H1 (cell line): Measurements from ENCODE around the gene CCDC120. TPM values are rescaled to one million over a fixed set of nuclear protein-coding genes. Genes with fewer than 3 reads are reported as not detected.

Experiments used
- CTCF ChIA-PET: fragments of 300-600 bp; sonication (Branson Sonifier 250); formaldehyde crosslinking; loops from one replicate; lab custom pipeline; 2021; ENCODE audit not compliant: partially characterized antibody; lab: Charles Lee
- POLR2A ChIA-PET: fragments of 300-600 bp; sonication (Branson Sonifier 250); formaldehyde crosslinking; loops from one replicate; lab custom pipeline; 2021; ENCODE audit warnings: inconsistent platforms; ENCODE audit not compliant: partially characterized antibody; lab: Charles Lee
- DNase-seq, 2 experiments: peaks; one replicate each; pipeline versions ENCODE4 v3.0.0 to v3.0.0-alpha.2; 2010 to 2022; ENCODE audit warnings: low spot score in 2 of 2, low read depth in 1 of 2, mixed read lengths in 1 of 2
- FAIRE-seq: peaks from 2 replicates; lab custom pipeline; 2011; peaks lifted over from hg19 to GRCh38; lab: Jason Lieb, UNC
- H2AFZ ChIP-seq: 2 replicates; pipeline ENCODE4 v1.8.1; 2012; ENCODE audit warnings: low read length, inconsistent platforms
- H2AK5ac ChIP-seq: 2 replicates; pipeline ENCODE4 v1.6.1; 2013; ENCODE audit warnings: low read depth, low read length
- H2BK120ac ChIP-seq: replicated peaks from 2 replicates; pipeline ENCODE3; 2013; ENCODE audit warnings: low read depth, low read length, inconsistent platforms
- H2BK12ac ChIP-seq: 2 replicates; pipeline ENCODE4 v1.6.1; 2013; ENCODE audit warnings: low read depth, low read length
- H2BK15ac ChIP-seq: 2 replicates; pipeline ENCODE4 v1.6.1; 2013; ENCODE audit warnings: low read length
- H2BK20ac ChIP-seq: 2 replicates; pipeline ENCODE4 v1.6.1; 2013; ENCODE audit warnings: low read length
- H2BK5ac ChIP-seq: 2 replicates; pipeline ENCODE4 v1.6.1; 2013; ENCODE audit warnings: low read depth, low read length
- H3K14ac ChIP-seq: 2 replicates; pipeline ENCODE4 v1.6.1; 2013; ENCODE audit warnings: inconsistent platforms; ENCODE audit not compliant: insufficient read length
- H3K18ac ChIP-seq: 2 replicates; pipeline ENCODE4 v1.6.1; 2013; ENCODE audit warnings: low read length; ENCODE audit errors: extremely low read depth
- H3K23ac ChIP-seq: 2 replicates; pipeline ENCODE4 v1.6.1; 2013; ENCODE audit warnings: inconsistent platforms; ENCODE audit not compliant: insufficient read length
- H3K23me2 ChIP-seq: 2 replicates; pipeline ENCODE4 v1.6.1; 2013; ENCODE audit warnings: low read depth, low read length
- H3K27ac ChIP-seq: 2 replicates; pipeline ENCODE4 v1.6.1; 2011; ENCODE audit warnings: low read depth, low read length, inconsistent platforms
- H3K27me3 ChIP-seq, 4 experiments: replicated peaks in 1 of 4; 1 replicate in 1 of 4; 2 replicates in 3 of 4; pipeline versions ENCODE4 v1.6.1 to v1.8.1; 2011 to 2013; ENCODE audit warnings: low read length in 3 of 4, mild to moderate bottlenecking in 3 of 4, inconsistent platforms in 2 of 4, mixed read lengths in 2 of 4, moderate library complexity in 1 of 4; ENCODE audit not compliant: control insufficient read depth in 3 of 4, insufficient read depth in 3 of 4; ENCODE audit errors: extremely low read depth in 1 of 4
- H3K36me3 ChIP-seq, 4 experiments: 2 replicates each; pipeline versions ENCODE4 v1.6.1 to v1.8.1; 2011 to 2013; ENCODE audit warnings: mild to moderate bottlenecking in 4 of 4, low read length in 3 of 4, moderate library complexity in 2 of 4, control low read depth in 1 of 4, inconsistent platforms in 1 of 4; ENCODE audit not compliant: insufficient read depth in 4 of 4, control insufficient read depth in 2 of 4
- H3K4ac ChIP-seq: replicated peaks from 2 replicates; pipeline ENCODE3; 2013; ENCODE audit warnings: low read length, low read depth, mixed read lengths, inconsistent platforms; ENCODE audit not compliant: insufficient read length
- H3K4me1 ChIP-seq, 4 experiments: replicated peaks in 1 of 4; 1 replicate in 1 of 4; 2 replicates in 3 of 4; pipeline versions ENCODE4 v1.6.1 to v1.8.1; 2011 to 2013; ENCODE audit warnings: low read length in 3 of 4, inconsistent platforms in 2 of 4, mixed read lengths in 1 of 4; ENCODE audit not compliant: insufficient read depth in 4 of 4, control insufficient read depth in 3 of 4
- H3K4me2 ChIP-seq, 2 experiments: 2 replicates each; pipeline versions ENCODE4 v1.6.1 to v1.8.1; 2011 to 2013; ENCODE audit warnings: low read depth in 2 of 2, low read length in 2 of 2, control low read depth in 1 of 2, inconsistent platforms in 1 of 2, mild to moderate bottlenecking in 1 of 2; ENCODE audit not compliant: insufficient read depth in 1 of 2
- H3K4me3 ChIP-seq, 4 experiments: fragments of 200-600, 300-600 bp in 1 of 4; sonication (generic), shearing (Covaris generic), sonication (Bioruptor Twin) in 1 of 4; 2 replicates each; pipeline versions ENCODE4 v1.5.1 to v1.8.1; 2011 to 2016; ENCODE audit warnings: low read length in 4 of 4, low read depth in 3 of 4, control low read depth in 2 of 4, inconsistent platforms in 2 of 4, mild to moderate bottlenecking in 2 of 4, mixed read lengths in 1 of 4, moderate library complexity in 1 of 4; ENCODE audit not compliant: insufficient read depth in 2 of 4; ENCODE audit errors: extremely low read depth in 1 of 4
- H3K56ac ChIP-seq: replicated peaks from 2 replicates; pipeline ENCODE3; 2013; ENCODE audit warnings: low read depth, mild to moderate bottlenecking, mixed read lengths, low read length, inconsistent platforms; ENCODE audit not compliant: insufficient read length
- H3K79me1 ChIP-seq: 2 replicates; pipeline ENCODE4 v1.6.1; 2013; ENCODE audit warnings: low read depth, low read length, control low read depth
- H3K79me2 ChIP-seq, 2 experiments: 2 replicates each; pipeline versions ENCODE4 v1.6.1 to v1.8.1; 2012 to 2013; ENCODE audit warnings: low read length in 2 of 2, mild to moderate bottlenecking in 2 of 2, inconsistent platforms in 1 of 2; ENCODE audit not compliant: insufficient read depth in 2 of 2, control insufficient read depth in 1 of 2
- H3K9ac ChIP-seq, 4 experiments: replicated peaks in 1 of 4; 1 replicate in 1 of 4; 2 replicates in 3 of 4; pipeline versions ENCODE4 v1.6.1 to v1.8.1; 2011 to 2013; ENCODE audit warnings: low read depth in 3 of 4, low read length in 3 of 4, control low read depth in 2 of 4, mild to moderate bottlenecking in 2 of 4, moderate library complexity in 2 of 4, inconsistent platforms in 1 of 4; ENCODE audit errors: extremely low read depth in 1 of 4
- H3K9me3 ChIP-seq, 2 experiments: 2 replicates each; pipeline versions ENCODE4 v1.6.1 to v1.8.1; 2012 to 2013; ENCODE audit warnings: mild to moderate bottlenecking in 2 of 2, moderate library complexity in 2 of 2, control low read depth in 1 of 2, inconsistent platforms in 1 of 2, low read depth in 1 of 2, low read length in 1 of 2, mixed read lengths in 1 of 2; ENCODE audit not compliant: insufficient read depth in 2 of 2
- H4K20me1 ChIP-seq, 2 experiments: replicated peaks in 1 of 2; 2 replicates each; pipeline versions ENCODE3 to v1.8.1; 2011 to 2013; ENCODE audit warnings: inconsistent platforms in 2 of 2, low read length in 2 of 2, mild to moderate bottlenecking in 1 of 2; ENCODE audit not compliant: insufficient read depth in 2 of 2, control insufficient read depth in 1 of 2
- H4K5ac ChIP-seq: 2 replicates; pipeline ENCODE4 v1.6.1; 2013; ENCODE audit warnings: low read length, low read depth, mixed read lengths, inconsistent platforms; ENCODE audit not compliant: insufficient read length
- H4K8ac ChIP-seq: 2 replicates; pipeline ENCODE4 v1.8.0; 2013; ENCODE audit warnings: mild to moderate bottlenecking, moderate library complexity, low read length, inconsistent platforms; ENCODE audit not compliant: insufficient read depth; ENCODE audit errors: extremely low read depth
- H4K91ac ChIP-seq: replicated peaks from 2 replicates; pipeline ENCODE3; 2013; ENCODE audit warnings: low read length, mixed read lengths, inconsistent platforms; ENCODE audit not compliant: insufficient read length
- MAFK ChIP-seq: IDR thresholded peaks from 2 replicates; pipeline ENCODE4 v1.6.1; 2012; ENCODE audit warnings: low read depth, mild to moderate bottlenecking, improper control_type of control experiment, low read length
- POU5F1 ChIP-seq: IDR thresholded peaks from 2 replicates; pipeline ENCODE4 v1.6.1; 2011; ENCODE audit warnings: low read depth, mild to moderate bottlenecking, low read length, moderate library complexity
- WGBS, 2 experiments: shearing (Covaris generic) in 1 of 2; methylation state at CpG; one replicate each; pipeline versions ENCODE4 v1.1.6 to v1.1.7; 2013 to 2015; ENCODE audit warnings: low lambda C conversion rate in 2 of 2, mixed read lengths in 2 of 2, inconsistent platforms in 1 of 2, low coverage in 1 of 2, missing lambda C conversion rate in 1 of 2; ENCODE audit not compliant: insufficient replicate concordance in 2 of 2, insufficient coverage in 1 of 2, insufficient read length in 1 of 2; ENCODE audit errors: extremely low coverage in 1 of 2, missing lambda C conversion rate in 1 of 2; 5-methylcytosine and 5-hydroxymethylcytosine counted together
- polyA plus RNA-seq, 7 experiments: library from polyadenylated mRNA; depleted of rRNA in 3 of 7; stranded (reverse) in 5 of 7; unstranded in 2 of 7; fragments of >200 nt in 5 of 7; fragments of 200-250 nt in 2 of 7; gene quantifications; 1 replicate in 5 of 7; 2 replicates in 1 of 7; 4 replicates in 1 of 7; pipeline versions ENCODE4 v1.2.1 to v1.2.3, GENCODE V29; 2011 to 2013; ENCODE audit warnings: missing spikeins in 2 of 7, mixed read lengths in 2 of 7
- total RNA-seq: library from RNA; stranded (reverse); fragmentation: NEBNext Ultra II Directional; extraction: Animal tissue kit (Norgen Biotek cat#: 25700); gene quantifications from 2 replicates; pipeline ENCODE4 v1.2.1, GENCODE V29; 2021

The CCDC120 gene
- total and polyA plus RNA-seq, 2 of the 8 experiments (the other 6 are each of a cell fraction or from before 2014, with no cell fraction given): 4.9 to 11.9 TPM

DNA sequence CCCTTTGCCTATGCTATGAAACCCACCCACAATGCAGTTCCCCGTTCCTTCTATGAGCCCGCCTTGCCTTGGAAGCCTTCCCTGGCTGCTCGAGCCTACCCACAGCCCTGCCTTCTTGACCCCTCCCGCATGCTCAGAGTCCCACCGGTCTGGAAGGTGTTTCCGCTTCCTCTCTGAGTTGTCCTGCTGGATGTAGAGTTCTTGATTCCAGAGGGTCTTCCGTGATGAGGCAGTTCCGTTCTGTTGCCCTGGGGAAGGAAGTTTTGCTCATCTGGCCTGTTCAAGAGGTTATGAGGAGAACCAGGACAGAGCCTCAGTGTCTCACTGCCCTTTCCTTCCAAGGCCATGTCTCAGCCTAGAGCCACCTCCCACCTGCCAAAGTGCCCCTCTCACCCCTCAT lies 57.3 kb downstream of the CCDC120 start:
- no peak overlapping the region for H3K23ac ChIP-seq
- H4K20me1 ChIP-seq: no peaks in the 10 kb centered on the region
- no peaks in the 10 kb centered on the region for H3K9me3 ChIP-seq
- CTCF ChIA-PET: interaction anchor here (0.8 kb wide), 1 partner anchor 25 kb away, joined by 3 read pairs; no protein-coding TSS in a partner anchor
- no peak overlapping the region for H3K4me2 ChIP-seq
- WGBS, 2 experiments: 100% methylated on average over 3 of the region's 8 CpGs; no CpG with 5 or more reads in 1 of the 2 experiments
- H3K27me3 ChIP-seq: no peaks in the 10 kb centered on the region
- no peak overlapping the region for H3K9ac ChIP-seq
- no peaks in the 10 kb centered on the region for H3K79me1 ChIP-seq
- FAIRE-seq (no peak), DNase-seq (no peak)
- H3K14ac ChIP-seq: no peak overlapping the region
- no peaks in the 10 kb centered on the region for H3K23me2 ChIP-seq
- no peak overlapping the region for H3K4ac ChIP-seq
- TF ChIP-seq MAFK (no peak), POU5F1 (no peak)
- H3K4me3 ChIP-seq: no peak overlapping the region
- H3K18ac ChIP-seq: no peak overlapping the region
- H2BK15ac ChIP-seq: no peak overlapping the region
- H3K36me3 ChIP-seq: peaks cover 3 to 28% (median 8%) of the 10 kb centered on the region in 4 experiments; a peak in 6 of 8 replicates
- no peak overlapping the region for H4K91ac ChIP-seq
- H2BK120ac ChIP-seq: no peak overlapping the region
- no peak overlapping the region for H3K56ac ChIP-seq
- H3K27ac ChIP-seq: no peak overlapping the region
- no peak overlapping the region for H2BK5ac ChIP-seq
- no peak overlapping the region for H4K8ac ChIP-seq
- POLR2A ChIA-PET: interaction anchor here (0.9 kb wide), 1 partner anchor 59 kb away, joined by 3 read pairs; no protein-coding TSS in a partner anchor
- no peak overlapping the region for H2BK12ac ChIP-seq
- H2BK20ac ChIP-seq: no peak overlapping the region
- H4K5ac ChIP-seq: no peak overlapping the region
- no peak overlapping the region for H2AK5ac ChIP-seq
- H2AFZ ChIP-seq: no peak overlapping the region
- no peaks in the 10 kb centered on the region for H3K79me2 ChIP-seq
- no peaks in the 10 kb centered on the region for H3K4me1 ChIP-seq
